RCC 7860 (cell line): ENCODE data around the gene SIM2.

Experiments used
- DNase-seq: peaks from one replicate; pipeline ENCODE4 v3.0.0-alpha.2; 2015; ENCODE audit warnings: low spot score
- FAIRE-seq: peaks from 2 replicates; lab custom pipeline; 2012; peaks lifted over from hg19 to GRCh38; lab: Jason Lieb, UNC

Gene SIM2

DNA sequence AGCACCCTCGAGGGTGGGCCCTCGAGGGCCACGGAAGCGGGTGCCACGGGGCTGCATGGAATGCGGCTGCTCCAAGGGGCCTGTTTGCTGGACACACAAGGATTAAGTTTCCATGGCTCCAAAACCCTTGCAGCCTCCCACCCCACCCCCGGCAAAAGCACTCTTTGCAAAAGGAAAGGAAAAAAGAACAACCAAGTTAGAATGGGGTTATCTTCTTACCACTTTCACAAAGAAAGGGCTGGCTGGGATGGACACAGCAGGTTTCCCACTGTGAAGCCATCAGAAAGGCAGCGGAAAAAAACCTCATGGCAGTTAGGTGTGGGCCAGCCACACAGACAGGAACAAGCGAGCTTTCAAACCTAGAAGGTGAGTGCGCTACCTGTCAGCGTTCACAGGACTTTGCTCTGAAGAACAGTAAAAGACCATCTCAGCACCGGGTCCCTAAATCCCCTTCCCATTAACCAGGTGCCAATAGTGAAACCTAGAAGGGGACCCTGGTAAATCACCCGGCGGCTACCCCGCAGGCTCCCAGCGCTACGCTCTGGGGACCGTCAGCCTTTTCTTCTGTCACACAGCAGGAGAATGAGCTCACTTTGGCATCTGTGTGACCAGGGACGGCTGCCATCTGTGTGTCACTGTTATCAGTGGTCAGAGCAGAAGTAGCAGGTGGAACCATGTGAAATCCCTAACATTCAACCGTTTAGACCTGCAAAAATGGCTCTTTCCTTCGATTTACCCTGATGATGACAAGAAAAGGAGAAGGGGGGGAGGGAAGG, 93.0 kb downstream of the SIM2 start:
- DNase-seq (no peak), FAIRE-seq (no peak)

DNA sequence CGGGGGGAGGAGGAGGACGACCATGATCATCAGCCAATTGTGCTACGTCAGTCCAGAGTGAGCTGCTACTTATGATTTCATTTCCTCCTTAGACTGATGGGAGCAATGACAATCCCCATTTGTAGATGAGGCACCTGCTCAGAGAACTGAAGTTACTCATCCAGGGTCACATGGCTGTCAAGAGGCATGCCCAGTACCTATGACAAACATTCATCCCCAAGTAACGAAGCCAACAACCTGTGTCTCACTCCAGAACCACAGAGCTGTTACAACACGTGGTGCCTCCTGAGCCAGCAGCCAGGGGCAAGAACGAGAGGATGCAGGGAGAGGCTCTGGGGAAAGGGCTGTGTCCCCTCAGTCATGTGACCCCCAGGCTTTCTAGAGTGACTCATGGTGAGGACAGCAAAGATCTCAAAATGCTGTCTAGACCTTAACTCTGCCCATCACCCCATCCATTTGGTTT, 93.6 kb downstream of the SIM2 start:
- FAIRE-seq (peak; percentile 23), DNase-seq (peak; percentile 84)

DNA sequence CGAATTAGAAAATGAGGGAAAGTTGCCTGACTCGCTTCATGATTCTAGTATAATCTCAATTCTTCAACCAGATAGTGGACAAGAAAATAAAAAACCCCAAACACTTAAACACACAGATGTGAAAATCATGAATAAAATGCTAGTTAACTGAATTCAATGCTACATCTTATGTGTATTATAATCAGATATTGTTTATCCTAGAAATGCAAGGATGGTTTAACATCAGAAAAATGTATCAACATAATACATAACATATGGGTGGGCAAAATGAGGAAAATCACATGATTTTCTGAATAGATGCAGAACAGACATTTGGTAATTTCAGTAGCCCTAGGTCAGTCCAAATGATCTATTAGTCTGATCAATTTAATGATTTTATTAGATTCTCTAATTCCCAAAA, 97.2 kb downstream of the SIM2 start:
- no peak for DNase-seq
- no peak for FAIRE-seq

GRCh38 chr21:36798491-36798890, 99.6 kb downstream of the SIM2 start:
- FAIRE-seq, result no peak
- no peak for DNase-seq
